ENCODE results near the gene TRAF5.

Gene TRAF5

DNA sequence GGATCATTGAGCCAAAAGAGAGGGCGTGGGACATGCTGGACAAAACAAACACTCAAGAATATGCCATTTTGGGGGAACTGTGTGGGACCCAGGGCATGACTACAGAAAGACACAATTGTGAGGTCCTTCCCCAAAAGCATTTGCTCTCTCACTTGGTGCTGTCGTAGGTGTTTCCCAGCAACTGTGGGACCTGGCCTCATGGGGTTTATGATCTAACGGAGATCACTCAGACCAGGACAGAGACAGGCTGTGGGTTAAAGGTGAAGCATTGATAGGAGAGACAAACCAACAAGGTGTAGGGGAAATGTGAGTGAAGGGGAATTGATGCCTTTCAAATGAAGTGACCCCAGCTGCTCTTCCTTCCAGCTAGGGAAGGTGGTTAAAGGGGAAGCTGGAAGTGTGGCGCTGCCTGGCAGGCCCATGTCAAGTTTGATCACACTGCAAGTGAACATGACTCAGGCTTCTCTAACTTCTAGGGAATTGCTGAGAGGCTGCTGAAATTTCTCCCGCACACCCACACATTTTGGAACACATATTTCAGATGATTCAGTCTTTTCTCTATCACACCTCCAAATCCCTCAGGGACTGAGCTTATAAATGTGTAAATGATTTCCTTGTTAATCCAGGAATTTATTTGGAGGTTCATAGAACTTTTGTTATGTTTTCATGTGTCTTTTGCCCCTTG lies 30.2 kb downstream of the TRAF5 start:
- DNase-seq (ENCODE audit: low read depth in 1 of 2, low spot score in 1 of 2): no peak
- TF ChIP-seq JUND (IDR thresholded peaks at IDR 0.05; ENCODE audit: low read depth): no peak
- in situ Hi-C loops (cut with HindIII; ENCODE audit: low pct_unique_long_range_greater_than_20kb, low sequenced_read_pairs): no loop called here

- TF ChIP-seq JUND (IDR thresholded peaks at IDR 0.05; ENCODE audit: low read depth): no peak
- no peak for DNase-seq (ENCODE audit: low read depth in 1 of 2, low spot score in 1 of 2)
- in situ Hi-C loops (cut with HindIII; ENCODE audit: low pct_unique_long_range_greater_than_20kb, low sequenced_read_pairs): no loop called here
Observed at GRCh38 chr1:211358685-211359084, 32.1 kb downstream of the TRAF5 start.

DNA sequence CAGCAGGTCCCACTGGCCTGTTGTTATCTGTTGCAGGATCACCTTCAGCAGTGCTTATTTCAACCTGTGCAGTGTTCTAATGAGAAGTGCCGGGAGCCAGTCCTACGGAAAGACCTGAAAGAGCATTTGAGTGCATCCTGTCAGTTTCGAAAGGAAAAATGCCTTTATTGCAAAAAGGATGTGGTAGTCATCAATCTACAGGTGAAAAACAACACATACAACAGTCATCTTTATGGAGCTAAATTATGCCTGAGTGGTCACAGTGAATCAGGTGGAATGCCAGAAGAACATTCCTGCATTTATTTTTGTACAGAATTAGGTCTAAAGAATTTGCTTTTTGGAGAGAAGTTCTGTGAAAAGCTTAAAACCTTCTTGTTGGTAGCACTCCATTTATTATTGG lies 33.2 kb downstream of the TRAF5 start:
- in situ Hi-C loops (cut with HindIII; ENCODE audit: low pct_unique_long_range_greater_than_20kb, low sequenced_read_pairs): no loop called here
- TF ChIP-seq JUND (IDR thresholded peaks at IDR 0.05; ENCODE audit: low read depth): no peak
- DNase-seq (ENCODE audit: low read depth in 1 of 2, low spot score in 1 of 2): no peak

DNA sequence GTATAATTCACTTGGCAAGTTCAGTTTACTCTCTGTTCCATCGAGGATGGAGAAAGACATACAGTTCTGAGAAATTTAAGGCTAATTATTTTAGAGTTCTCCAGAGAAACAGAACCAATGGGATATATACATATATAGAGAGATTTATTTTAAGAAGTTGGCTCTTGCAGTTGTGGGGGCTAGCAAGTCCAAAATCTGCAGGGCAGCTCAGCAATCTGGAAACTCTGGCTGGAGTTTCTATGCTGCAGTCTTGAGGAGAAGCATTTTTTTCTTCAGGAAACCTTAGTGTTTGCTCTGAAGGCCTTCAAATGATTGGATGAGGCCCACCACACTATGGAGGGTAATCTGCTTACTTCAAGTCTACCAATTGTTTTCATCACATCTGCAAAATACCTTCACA lies 34.6 kb downstream of the TRAF5 start:
- no peak for DNase-seq (ENCODE audit: low read depth in 1 of 2, low spot score in 1 of 2)
- in situ Hi-C loops (cut with HindIII; ENCODE audit: low pct_unique_long_range_greater_than_20kb, low sequenced_read_pairs): no loop called here
- TF ChIP-seq JUND (IDR thresholded peaks at IDR 0.05; ENCODE audit: low read depth): no peak

DNA sequence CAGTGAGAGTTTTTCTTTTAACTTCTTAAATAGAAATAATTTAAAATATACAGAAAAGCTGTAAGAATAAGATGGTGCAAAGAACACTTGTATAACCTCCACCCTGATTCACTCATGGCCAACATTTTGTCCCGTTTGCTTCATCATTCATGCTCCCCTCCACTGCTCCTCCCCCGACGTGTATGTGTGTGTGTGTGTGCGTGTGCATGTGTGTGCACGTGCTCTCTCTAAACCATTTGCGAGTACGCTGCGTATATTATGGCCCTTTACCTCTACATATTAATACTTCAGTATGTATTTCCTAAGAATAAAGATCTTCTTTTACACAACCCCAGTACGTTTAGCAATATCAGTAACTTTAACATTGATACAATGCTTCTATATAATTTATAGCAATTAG lies 43.0 kb downstream of the TRAF5 start:
- DNase-seq (ENCODE audit: low read depth in 1 of 2, low spot score in 1 of 2): no peak
- in situ Hi-C loops (cut with HindIII; ENCODE audit: low pct_unique_long_range_greater_than_20kb, low sequenced_read_pairs): no loop called here
- TF ChIP-seq JUND (IDR thresholded peaks at IDR 0.05; ENCODE audit: low read depth): no peak

- in situ Hi-C loops (cut with HindIII; ENCODE audit: low pct_unique_long_range_greater_than_20kb, low sequenced_read_pairs): no loop called here
- no peak for TF ChIP-seq JUND (IDR thresholded peaks at IDR 0.05; ENCODE audit: low read depth)
- no peak for DNase-seq (ENCODE audit: low read depth in 1 of 2, low spot score in 1 of 2)
Observed at GRCh38 chr1:211370669-211371068, 44.0 kb downstream of the TRAF5 start.

DNA sequence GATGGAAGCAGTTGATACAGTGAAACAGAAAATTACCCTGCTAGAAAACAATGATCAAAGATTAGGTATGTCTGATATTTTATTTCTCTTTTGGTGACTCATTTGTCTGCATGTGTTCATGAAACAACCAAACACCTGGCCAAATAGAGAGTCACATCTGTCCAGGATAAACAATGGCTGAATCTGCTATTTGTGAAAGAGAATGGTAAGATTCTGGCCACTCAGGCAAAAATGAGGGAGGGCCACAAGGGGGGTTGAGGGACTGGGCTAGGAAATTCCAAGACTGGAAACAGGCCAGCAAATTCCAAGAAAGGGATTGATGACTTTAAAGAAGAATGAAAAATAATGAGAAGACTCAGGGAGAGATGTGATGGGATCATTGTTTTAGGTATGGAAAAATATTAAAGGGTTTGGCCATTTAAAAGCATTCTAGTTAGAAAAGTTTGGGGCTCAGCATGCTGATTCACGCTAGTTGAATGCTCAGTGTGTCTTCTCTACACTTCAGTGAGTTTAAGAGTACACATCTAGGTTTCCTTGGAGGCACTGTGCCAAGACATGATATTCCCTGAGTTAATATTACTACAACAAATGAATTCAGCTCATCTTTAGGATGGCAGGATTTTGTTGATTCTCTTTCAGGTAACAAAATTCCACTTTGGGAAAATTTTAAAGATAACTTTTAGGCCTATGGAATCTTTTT lies 44.9 kb downstream of the TRAF5 start:
- DNase-seq (ENCODE audit: low read depth in 1 of 2, low spot score in 1 of 2): no peak
- in situ Hi-C loops (cut with HindIII; ENCODE audit: low pct_unique_long_range_greater_than_20kb, low sequenced_read_pairs): no loop called here
- no peak for TF ChIP-seq JUND (IDR thresholded peaks at IDR 0.05; ENCODE audit: low read depth)

DNA sequence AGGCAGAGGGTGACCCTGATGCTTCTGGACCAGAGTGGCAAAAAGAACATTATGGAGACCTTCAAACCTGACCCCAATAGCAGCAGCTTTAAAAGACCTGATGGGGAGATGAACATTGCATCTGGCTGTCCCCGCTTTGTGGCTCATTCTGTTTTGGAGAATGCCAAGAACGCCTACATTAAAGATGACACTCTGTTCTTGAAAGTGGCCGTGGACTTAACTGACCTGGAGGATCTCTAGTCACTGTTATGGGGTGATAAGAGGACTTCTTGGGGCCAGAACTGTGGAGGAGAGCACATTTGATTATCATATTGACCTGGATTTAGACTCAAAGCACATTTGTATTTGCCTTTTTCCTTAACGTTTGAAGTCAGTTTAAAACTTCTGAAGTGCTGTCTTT lies 45.8 kb downstream of the TRAF5 start:
- no peak for DNase-seq (ENCODE audit: low read depth in 1 of 2, low spot score in 1 of 2)
- in situ Hi-C loops (cut with HindIII; ENCODE audit: low pct_unique_long_range_greater_than_20kb, low sequenced_read_pairs): no loop called here
- TF ChIP-seq JUND (IDR thresholded peaks at IDR 0.05; ENCODE audit: low read depth): no peak

DNA sequence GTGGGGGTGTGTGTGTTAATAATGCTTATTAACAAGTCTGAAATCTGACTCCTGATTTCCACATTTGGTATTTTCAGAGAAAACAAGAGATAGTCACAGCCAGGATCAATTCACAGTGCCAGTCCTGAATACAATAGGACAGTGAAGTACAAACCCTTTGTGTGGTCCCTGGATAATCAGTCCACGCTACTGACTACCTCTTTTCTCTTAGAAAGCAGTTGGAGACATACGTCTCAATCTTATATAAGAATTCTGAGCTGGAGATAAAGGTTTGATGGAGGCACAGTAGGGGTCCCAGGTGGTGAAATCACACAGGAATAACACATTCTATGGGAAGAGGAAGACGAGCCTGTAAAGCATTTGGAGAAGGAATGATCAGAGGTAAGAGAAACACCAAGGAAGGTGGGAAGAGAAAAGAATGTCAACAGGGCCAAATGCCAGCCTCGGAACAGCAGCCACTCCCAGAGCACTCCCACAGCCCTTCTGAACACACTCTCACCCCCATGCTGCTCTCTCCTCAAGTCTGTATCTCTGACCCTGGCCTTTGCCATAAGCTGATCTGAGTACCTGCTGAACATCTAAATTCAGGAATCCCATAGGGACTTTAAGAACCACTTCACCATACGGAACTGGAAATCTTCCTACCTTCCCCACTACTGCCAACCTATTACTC lies 48.6 kb downstream of the TRAF5 start:
- TF ChIP-seq JUND (IDR thresholded peaks at IDR 0.05; ENCODE audit: low read depth): no peak
- in situ Hi-C loops (cut with HindIII; ENCODE audit: low pct_unique_long_range_greater_than_20kb, low sequenced_read_pairs): no loop called here
- no peak for DNase-seq (ENCODE audit: low read depth in 1 of 2, low spot score in 1 of 2)

DNA sequence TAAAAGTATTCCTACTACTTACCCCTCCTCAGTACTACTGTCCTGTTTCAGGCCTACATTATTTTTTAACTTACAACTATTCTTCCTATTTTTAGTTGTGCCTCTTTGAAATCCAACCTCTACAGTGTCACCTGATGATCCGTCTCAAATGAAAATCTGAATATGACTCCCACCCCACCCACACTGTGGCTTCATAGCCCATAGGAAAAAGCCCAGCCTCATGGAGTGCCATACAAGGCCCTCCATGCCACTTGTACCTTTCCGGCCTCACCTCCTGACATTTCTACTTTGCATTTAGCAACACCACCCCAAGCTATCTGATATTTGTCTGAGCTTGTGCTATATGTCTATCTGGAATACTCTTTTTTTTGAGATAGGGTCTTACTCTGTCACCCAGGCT lies 49.3 kb downstream of the TRAF5 start:
- no peak for TF ChIP-seq JUND (IDR thresholded peaks at IDR 0.05; ENCODE audit: low read depth)
- DNase-seq (ENCODE audit: low read depth in 1 of 2, low spot score in 1 of 2): no peak
- in situ Hi-C loops (cut with HindIII; ENCODE audit: low pct_unique_long_range_greater_than_20kb, low sequenced_read_pairs): no loop called here

- no peak for TF ChIP-seq JUND (IDR thresholded peaks at IDR 0.05; ENCODE audit: low read depth)
- in situ Hi-C loops (cut with HindIII; ENCODE audit: low pct_unique_long_range_greater_than_20kb, low sequenced_read_pairs): no loop called here
- no peak for DNase-seq (ENCODE audit: low read depth in 1 of 2, low spot score in 1 of 2)
Observed at GRCh38 chr1:211376807-211377470, 50.3 kb downstream of the TRAF5 start.

DNA sequence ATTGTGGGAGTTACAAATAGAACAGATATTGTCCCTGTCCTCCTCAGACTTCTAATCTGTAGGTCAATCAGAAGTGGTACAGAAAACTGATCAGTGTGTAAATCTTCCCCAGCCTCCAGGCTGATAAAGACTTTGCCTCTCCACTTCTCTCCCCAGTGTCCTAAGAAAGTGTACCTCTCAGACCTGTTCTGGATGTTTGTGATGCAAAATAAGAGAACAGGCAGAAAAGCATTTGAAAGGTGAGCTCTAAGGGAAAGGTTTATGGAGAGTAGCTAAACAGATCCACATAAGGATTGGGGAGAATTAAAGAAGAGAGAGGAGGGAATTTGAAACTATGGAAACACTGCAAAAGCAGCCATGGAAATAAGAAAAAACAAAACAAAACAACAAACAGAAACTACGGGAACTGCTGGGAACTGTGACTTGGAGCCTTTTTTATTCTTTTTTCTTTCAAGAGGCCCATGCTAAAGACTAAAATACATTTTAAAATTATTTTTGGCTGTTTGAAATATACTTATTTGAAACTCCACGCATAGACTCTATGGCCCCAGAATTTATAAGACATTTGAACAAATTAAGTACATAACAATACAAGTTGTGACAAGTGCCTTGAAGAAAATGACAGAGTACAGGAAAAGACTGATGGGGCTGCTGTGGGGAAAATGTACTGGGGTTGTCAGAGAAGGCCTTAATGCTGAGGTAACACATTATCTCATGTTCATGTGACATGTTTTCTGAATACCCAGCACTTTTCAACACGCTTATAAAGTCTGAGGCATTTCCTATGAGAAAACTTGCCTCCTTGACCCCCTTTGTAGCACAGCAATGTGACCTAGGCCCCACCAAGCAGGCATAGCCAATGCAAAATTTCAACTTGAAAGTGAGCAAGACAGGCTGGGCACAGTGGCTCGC lies 51.2 kb downstream of the TRAF5 start:
- DNase-seq (ENCODE audit: low read depth in 1 of 2, low spot score in 1 of 2): no peak
- TF ChIP-seq JUND (IDR thresholded peaks at IDR 0.05; ENCODE audit: low read depth): no peak
- in situ Hi-C loops (cut with HindIII; ENCODE audit: low pct_unique_long_range_greater_than_20kb, low sequenced_read_pairs): no loop called here

Measured in T47D (cell line).